KOPT-K1 (cell line): Measurements from ENCODE around the gene CDC42BPG.

Source experiments
- H3K27ac ChIP-seq: fragments of 200-600 bp; sonication (generic); 2 replicates; pipeline ENCODE4 v1.5.1; 2016; ENCODE audit warnings: antibody characterized with exemption, mild to moderate bottlenecking, low read depth, low read length; ENCODE audit not compliant: poor library complexity, severe bottlenecking
- H3K36me3 ChIP-seq: fragments of 200-600 bp; sonication (generic); 2 replicates; pipeline ENCODE4 v1.5.1; 2017; ENCODE audit warnings: antibody characterized with exemption, mild to moderate bottlenecking, low read length, moderate library complexity; ENCODE audit not compliant: insufficient read depth
- H3K9me3 ChIP-seq: fragments of 200-600 bp; sonication (generic); 2 replicates; pipeline ENCODE4 v1.5.1; 2017; ENCODE audit warnings: antibody characterized with exemption, low read length, mild to moderate bottlenecking; ENCODE audit not compliant: insufficient read depth, poor library complexity, severe bottlenecking

Gene CDC42BPG

DNA sequence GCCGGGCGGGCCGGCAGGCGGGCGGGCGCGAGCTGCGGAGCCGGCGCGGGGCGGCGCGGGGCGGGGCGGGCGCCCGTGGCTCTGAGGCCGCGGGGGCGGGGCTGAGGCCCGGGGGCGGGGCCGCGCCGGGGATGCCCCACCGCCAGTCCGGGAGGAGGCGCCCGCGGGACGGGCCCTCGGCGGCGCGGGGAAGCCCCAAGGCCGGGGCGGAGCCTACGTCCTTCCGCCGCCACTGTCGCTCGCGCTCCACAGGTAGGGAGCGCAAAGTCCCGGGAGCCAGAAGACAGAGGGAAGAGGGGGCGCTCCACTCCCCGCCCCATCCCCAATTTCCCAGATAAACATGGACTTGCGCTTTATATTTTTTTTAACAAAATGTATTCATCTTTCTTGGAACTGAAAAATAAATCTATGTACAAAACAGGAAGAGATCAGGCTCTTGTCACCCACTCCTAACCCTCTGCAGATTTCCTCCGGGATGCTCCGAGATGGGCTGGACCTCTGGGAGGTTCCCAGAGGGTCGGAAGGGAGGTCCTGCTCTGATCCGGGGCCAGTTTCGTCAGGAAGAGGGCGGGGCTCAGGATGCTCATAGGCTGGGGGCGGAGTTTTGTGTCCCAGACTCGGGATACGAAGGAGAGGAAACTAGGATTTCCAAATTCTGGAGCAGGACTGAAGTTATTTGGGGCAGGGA is 41.2 kb downstream of the CDC42BPG start, which contains the start of gene MAP4K2:
TSS of gene MAP4K2 (minus strand) at position 57 of the 688 bp plus-strand sequence. CDS start 65 bp downstream, outside the sequence.
- H3K27ac ChIP-seq = peak within 1 kb of the TSS; percentile 52
- H3K36me3 ChIP-seq = peaks cover 59% of the 10 kb centered on the region; the same call in 1 of the 2 replicates
- H3K9me3 ChIP-seq = no peaks in the 10 kb centered on the region

DNA sequence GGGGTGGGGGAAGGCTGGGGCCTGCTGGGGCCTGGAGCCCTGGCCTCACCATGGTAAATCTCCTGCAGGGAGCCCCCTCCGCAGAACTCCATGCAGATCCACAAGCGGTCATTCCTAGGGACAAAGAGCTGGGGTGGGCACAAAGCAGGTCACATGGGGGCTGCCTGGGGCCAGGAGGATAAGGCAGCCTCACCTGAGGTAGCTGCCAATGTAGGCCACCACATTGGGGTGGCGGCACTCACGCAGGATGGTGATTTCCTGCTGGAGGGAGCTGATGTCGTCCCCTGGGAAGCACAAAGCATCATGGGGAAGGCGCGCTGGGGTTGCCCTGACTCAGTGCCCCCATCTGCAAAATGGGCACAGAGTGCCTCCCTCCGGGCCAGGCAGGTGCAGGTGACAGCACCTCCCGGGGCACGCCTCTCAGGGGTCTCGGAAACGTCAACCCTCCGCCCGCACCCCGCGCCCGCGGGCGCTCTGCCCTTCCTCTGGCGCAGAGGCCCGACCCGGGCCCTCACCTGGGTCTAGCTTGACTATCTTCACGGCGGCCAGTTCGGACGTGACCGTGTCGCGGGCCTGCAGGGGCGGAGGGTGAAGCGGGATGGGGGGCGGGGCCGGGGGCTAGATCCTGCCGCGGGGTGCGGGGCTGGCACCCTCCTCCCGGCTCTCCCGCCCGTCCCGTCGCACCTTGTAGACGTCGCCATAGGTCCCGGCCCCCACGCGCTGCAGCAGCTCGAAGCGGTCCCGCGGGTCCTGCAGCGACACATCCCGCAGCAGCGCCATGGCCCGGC is 41.9 kb downstream of the CDC42BPG start:
- peak overlapping the region; percentile 52 for H3K27ac ChIP-seq
- H3K36me3 ChIP-seq = peaks cover 52% of the 10 kb centered on the region; the same call in 1 of the 2 replicates
- no peaks in the 10 kb centered on the region for H3K9me3 ChIP-seq

DNA sequence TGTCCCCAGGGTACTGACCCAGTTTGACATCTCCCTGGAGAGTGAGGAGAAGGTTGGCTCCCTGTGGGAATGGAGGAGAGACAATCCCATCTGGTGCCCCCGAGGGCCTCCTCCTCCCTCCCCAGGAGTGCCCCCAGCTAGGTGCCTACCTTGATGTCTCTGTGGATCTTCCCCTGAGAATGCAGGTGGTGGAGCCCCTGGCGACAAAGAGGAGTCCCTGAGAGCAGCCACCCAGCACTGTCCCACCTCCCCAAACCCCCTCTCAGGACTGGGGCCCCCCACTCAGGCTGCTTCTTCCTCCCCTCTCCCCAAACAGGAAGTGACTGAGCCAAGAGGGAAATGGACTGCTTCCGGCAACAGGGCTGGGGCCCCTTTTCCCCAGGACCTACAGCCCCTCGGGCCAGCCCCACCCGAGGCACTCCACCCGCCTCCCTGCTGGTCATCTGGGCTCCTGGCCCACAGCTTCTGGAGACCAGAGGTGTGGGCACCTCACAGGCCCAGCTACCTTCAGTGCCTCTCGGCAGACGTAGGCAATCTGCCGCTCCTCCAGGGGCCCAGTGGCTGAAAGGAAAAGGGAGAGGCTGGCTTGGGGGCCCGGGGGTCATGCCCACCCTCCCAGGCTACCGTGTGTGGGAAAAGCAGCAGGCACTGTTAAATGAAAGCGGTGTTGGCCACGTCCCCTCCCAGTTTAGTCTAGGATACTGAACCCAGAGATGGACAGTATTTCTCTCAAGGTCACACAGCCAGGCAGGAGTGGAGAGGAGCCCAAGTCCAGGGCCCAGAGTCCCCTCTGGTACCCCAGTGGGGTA is 42.7 kb downstream of the CDC42BPG start:
- H3K9me3 ChIP-seq = no peaks in the 10 kb centered on the region
- H3K36me3 ChIP-seq = peaks cover 52% of the 10 kb centered on the region; the same call in 1 of the 2 replicates
- H3K27ac ChIP-seq = peak overlapping the region; percentile 52

GRCh38 chr11:64801158-64801464 is 43.3 kb downstream of the CDC42BPG start:
- H3K9me3 ChIP-seq = no peaks in the 10 kb centered on the region
- peak overlapping the region; percentile 52 for H3K27ac ChIP-seq
- H3K36me3 ChIP-seq = peaks cover 52% of the 10 kb centered on the region; the same call in 1 of the 2 replicates

GRCh38 chr11:64800303-64801157 is 43.9 kb downstream of the CDC42BPG start:
- Histone ChIP-seq H3K9me3 (no peaks in the 10 kb centered on the region), H3K27ac (no peak overlapping the region), H3K36me3 (peaks cover 52% of the 10 kb centered on the region; the same call in 1 of the 2 replicates)

DNA sequence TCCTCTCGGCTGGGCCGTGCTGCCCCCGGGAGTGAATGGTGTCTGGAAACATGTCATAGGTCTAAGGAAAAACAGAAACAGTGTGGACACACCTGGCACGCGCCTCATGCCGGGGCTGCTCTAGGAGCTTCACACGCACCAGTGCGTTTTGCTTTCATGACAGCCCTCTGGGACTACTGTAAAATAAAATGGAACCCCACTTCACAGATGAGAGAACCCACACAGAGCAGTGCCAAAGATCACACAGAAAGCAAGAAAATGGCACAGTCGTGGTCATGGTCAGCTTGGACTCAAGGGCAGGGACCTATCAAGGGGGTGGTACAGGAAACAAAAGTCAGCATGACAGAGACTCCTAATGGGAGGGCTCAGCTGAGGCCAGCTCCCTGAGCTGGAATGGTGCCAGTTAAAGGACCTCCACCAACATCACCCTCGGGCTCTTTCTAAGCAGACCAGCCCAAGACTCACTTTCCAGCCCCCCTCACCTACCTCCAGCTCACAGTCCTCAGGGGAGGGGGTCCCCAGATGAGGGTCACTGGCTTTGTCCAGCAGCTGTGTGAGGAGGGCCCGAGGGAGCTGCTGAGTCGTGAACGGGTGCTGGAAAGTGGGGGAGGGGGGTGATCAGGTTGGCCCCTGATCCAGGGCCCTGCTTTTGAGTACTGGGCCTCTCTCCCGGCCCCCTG is 44.7 kb downstream of the CDC42BPG start:
- Histone ChIP-seq H3K36me3 (peaks cover 44% of the 10 kb centered on the region; the same call in 1 of the 2 replicates), H3K9me3 (no peaks in the 10 kb centered on the region), H3K27ac (no peak overlapping the region)

DNA sequence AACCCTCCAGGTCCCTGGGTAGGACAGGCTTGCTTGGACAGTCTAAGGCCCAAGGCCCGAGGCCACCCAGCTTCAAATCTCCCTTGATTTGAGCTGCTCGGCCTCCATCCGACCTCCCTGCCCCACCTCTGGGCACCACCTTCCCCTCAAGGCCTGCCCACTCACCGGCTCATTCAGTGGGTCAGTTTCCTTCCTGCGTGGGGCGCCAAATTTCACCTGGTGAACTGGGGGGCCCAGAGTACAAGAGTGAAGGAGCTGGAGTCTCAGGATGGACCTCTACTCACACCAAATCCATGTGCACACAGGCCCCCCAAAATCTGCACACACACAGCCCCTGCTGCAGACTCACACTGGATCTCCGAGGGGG is 45.2 kb downstream of the CDC42BPG start:
- Histone ChIP-seq H3K9me3 (no peaks in the 10 kb centered on the region), H3K36me3 (peaks cover 39% of the 10 kb centered on the region; the same call in 1 of the 2 replicates), H3K27ac (no peak overlapping the region)

- Histone ChIP-seq H3K27ac (peak overlapping the region; percentile 19), H3K36me3 (peaks cover 35% of the 10 kb centered on the region; the same call in 1 of the 2 replicates), H3K9me3 (no peaks in the 10 kb centered on the region)
Measured at GRCh38 chr11:64796757-64797541, 47.5 kb downstream of the CDC42BPG start.

- peaks cover 35% of the 10 kb centered on the region; the same call in 1 of the 2 replicates for H3K36me3 ChIP-seq
- H3K9me3 ChIP-seq = no peaks in the 10 kb centered on the region
- peak overlapping the region; percentile 19 for H3K27ac ChIP-seq
Measured at GRCh38 chr11:64796047-64796756, 48.3 kb downstream of the CDC42BPG start.

DNA sequence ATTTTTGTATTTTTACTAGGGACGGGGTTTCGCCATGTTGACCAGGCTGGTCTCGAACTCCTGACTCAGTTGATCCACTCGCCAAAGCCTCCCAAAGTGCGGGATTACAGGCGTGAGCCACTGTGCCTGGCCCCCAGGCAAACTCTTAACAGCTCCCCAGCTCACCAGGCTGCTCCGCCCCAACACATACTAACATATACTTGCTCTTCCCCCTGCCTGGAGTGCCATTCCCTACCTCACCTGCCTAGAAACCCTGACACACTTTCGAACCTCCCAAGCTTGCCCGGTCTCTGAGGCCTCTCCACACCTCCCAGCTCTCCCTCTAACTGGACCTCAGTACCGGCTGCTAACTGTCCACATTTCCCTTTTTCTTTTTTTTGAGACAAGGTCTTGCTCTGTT is 49.9 kb downstream of the CDC42BPG start:
- H3K9me3 ChIP-seq = no peaks in the 10 kb centered on the region
- H3K27ac ChIP-seq = no peak overlapping the region
- peaks cover 42% of the 10 kb centered on the region; the same call in 1 of the 2 replicates for H3K36me3 ChIP-seq

GRCh38 chr11:64793271-64794160 is 50.9 kb downstream of the CDC42BPG start:
- Histone ChIP-seq H3K27ac (peak overlapping the region; percentile 40), H3K9me3 (no peaks in the 10 kb centered on the region), H3K36me3 (peaks cover 42% of the 10 kb centered on the region; the same call in 1 of the 2 replicates)

GRCh38 chr11:64792482-64792881 is 52.0 kb downstream of the CDC42BPG start:
- no peak overlapping the region for H3K27ac ChIP-seq
- H3K36me3 ChIP-seq = peaks cover 52% of the 10 kb centered on the region; the same call in 1 of the 2 replicates
- H3K9me3 ChIP-seq = no peaks in the 10 kb centered on the region
